Measurements from ENCODE around the gene B3GALT2.

- TF ChIP-seq POLR2A (IDR thresholded peaks at IDR 0.05): no peak
- TF ChIP-seq CTCF (IDR thresholded peaks at IDR 0.05): no peak
Measured at GRCh38 chr1:193157360-193157759, 29.1 kb downstream of the B3GALT2 start.
